DMS 273 treated with DMSO at 0.1 percent for 48 hours (cell line): ENCODE measurements around the gene PLEKHJ1.

Experiments used
- DNase-seq: peaks from one replicate; lab custom pipeline; 2025; lab: John Stamatoyannopoulos, UW

PLEKHJ1 gene

GRCh38 chr19:2234996-2235380 lies 1.1 kb downstream of the PLEKHJ1 start:
- no peak for DNase-seq

- DNase-seq = no peak
Measured at GRCh38 chr19:2233601-2234280, 2.4 kb downstream of the PLEKHJ1 start.

GRCh38 chr19:2232286-2233151 lies 3.6 kb downstream of the PLEKHJ1 start:
- DNase-seq = no peak

- DNase-seq = no peak
Measured at GRCh38 chr19:2231621-2232221, 4.4 kb downstream of the PLEKHJ1 start.

- no peak for DNase-seq
Measured at GRCh38 chr19:2230807-2231533, 5.2 kb downstream of the PLEKHJ1 start.

GRCh38 chr19:2230033-2230531 lies 6.0 kb downstream of the PLEKHJ1 start:
- DNase-seq = no peak

GRCh38 chr19:2229103-2230032 lies 6.8 kb downstream of the PLEKHJ1 start:
- DNase-seq = no peak

GRCh38 chr19:2228157-2229030 lies 7.7 kb downstream of the PLEKHJ1 start:
- DNase-seq = no peak

GRCh38 chr19:2227415-2228156 lies 8.5 kb downstream of the PLEKHJ1 start:
- no peak for DNase-seq

GRCh38 chr19:2226840-2227360 lies 9.2 kb downstream of the PLEKHJ1 start:
- no peak for DNase-seq

GRCh38 chr19:2226051-2226839 lies 9.9 kb downstream of the PLEKHJ1 start:
- DNase-seq = no peak

- DNase-seq = no peak
Measured at GRCh38 chr19:2225415-2226050, 10.6 kb downstream of the PLEKHJ1 start.

GRCh38 chr19:2224754-2225349 lies 11.3 kb downstream of the PLEKHJ1 start:
- DNase-seq = no peak

GRCh38 chr19:2223959-2224358 lies 12.2 kb downstream of the PLEKHJ1 start:
- DNase-seq = no peak

GRCh38 chr19:2223391-2223790 lies 12.7 kb downstream of the PLEKHJ1 start:
- DNase-seq = no peak

- no peak for DNase-seq
Measured at GRCh38 chr19:2221918-2222317, 14.2 kb downstream of the PLEKHJ1 start.

- no peak for DNase-seq
Measured at GRCh38 chr19:2221250-2221831, 14.8 kb downstream of the PLEKHJ1 start.
